Common myeloid progenitor, CD34-positive (primary cell): Measurements from ENCODE around the gene GAREM1.
"Not testable (repeated sequence)": the region's sequence is repeated elsewhere in the genome, so short reads cannot be mapped to it uniquely, and the experiment has no call there.

ENCODE experiments used
- CTCF ChIA-PET: fragments of 350-600 bp; sonication (Branson Sonifier 250); formaldehyde crosslinking; loops from one replicate; lab custom pipeline; 2021; ENCODE audit warnings: antibody characterized with exemption; lab: Charles Lee
- POLR2A ChIA-PET: fragments of 350-600 bp; sonication (Branson Sonifier 250); formaldehyde crosslinking; loops from one replicate; lab custom pipeline; 2021; ENCODE audit warnings: antibody characterized with exemption; lab: Charles Lee
- DNase-seq, 3 donors: peaks; one replicate each; pipeline versions ENCODE4 v3.0.0 to v3.0.0-alpha.2; 2013
- H3K27ac ChIP-seq, 2 experiments: 1 replicate in 1 of 2; 2 replicates in 1 of 2; pipeline ENCODE4 v1.7.0; 2013; ENCODE audit warnings: inconsistent platforms in 2 of 2, low read length in 2 of 2, mild to moderate bottlenecking in 2 of 2, low read depth in 1 of 2, moderate library complexity in 1 of 2; ENCODE audit not compliant: severe bottlenecking in 2 of 2, insufficient read depth in 1 of 2, poor library complexity in 1 of 2
- H3K27me3 ChIP-seq, 5 experiments: replicated peaks in 2 of 5; 1 replicate in 3 of 5; 2 replicates in 2 of 5; pipeline versions ENCODE4 v1.6.1 to v1.7.0; 2013; ENCODE audit warnings: low read length in 4 of 5, mild to moderate bottlenecking in 2 of 5, moderate library complexity in 2 of 5, inconsistent platforms in 1 of 5; ENCODE audit not compliant: insufficient read depth in 5 of 5, control insufficient read depth in 4 of 5
- H3K36me3 ChIP-seq, 4 experiments: 1 replicate in 2 of 4; 2 replicates in 2 of 4; pipeline versions ENCODE4 v1.6.1 to v1.7.0; 2013; ENCODE audit warnings: low read length in 3 of 4, control low read depth in 1 of 4, mild to moderate bottlenecking in 1 of 4; ENCODE audit not compliant: control insufficient read depth in 4 of 4, insufficient read depth in 4 of 4
- H3K4me1 ChIP-seq, 4 experiments: 1 replicate in 3 of 4; 2 replicates in 1 of 4; pipeline versions ENCODE4 v1.6.1 to v1.7.1; 2013; ENCODE audit warnings: low read length in 3 of 4, mild to moderate bottlenecking in 3 of 4, control low read depth in 1 of 4, inconsistent platforms in 1 of 4, moderate library complexity in 1 of 4; ENCODE audit not compliant: control insufficient read depth in 4 of 4, insufficient read depth in 4 of 4; ENCODE audit errors: control extremely low read depth in 1 of 4
- H3K4me3 ChIP-seq, 7 experiments: 1 replicate in 4 of 7; 2 replicates in 3 of 7; pipeline versions ENCODE4 v1.5.1 to v1.7.0; 2013; ENCODE audit warnings: mild to moderate bottlenecking in 7 of 7, low read length in 6 of 7, moderate library complexity in 6 of 7, inconsistent platforms in 2 of 7, low read depth in 2 of 7, control low read depth in 1 of 7; ENCODE audit not compliant: insufficient read depth in 4 of 7, control insufficient read depth in 1 of 7; ENCODE audit errors: extremely low read depth in 1 of 7
- H3K9me3 ChIP-seq, 5 experiments: 1 replicate in 4 of 5; 2 replicates in 1 of 5; pipeline versions ENCODE4 v1.6.1 to v1.7.1; 2013; ENCODE audit warnings: low read length in 4 of 5, mild to moderate bottlenecking in 2 of 5, inconsistent platforms in 1 of 5, low read depth in 1 of 5, moderate library complexity in 1 of 5; ENCODE audit not compliant: control insufficient read depth in 4 of 5, insufficient read depth in 2 of 5; ENCODE audit errors: control extremely low read depth in 1 of 5
- whole genome bisulfite sequencing: methylation state at CpG from one replicate; pipeline ENCODE4 v1.1.5; 2013; ENCODE audit not compliant: insufficient coverage; 5-methylcytosine and 5-hydroxymethylcytosine counted together

Gene GAREM1

DNA sequence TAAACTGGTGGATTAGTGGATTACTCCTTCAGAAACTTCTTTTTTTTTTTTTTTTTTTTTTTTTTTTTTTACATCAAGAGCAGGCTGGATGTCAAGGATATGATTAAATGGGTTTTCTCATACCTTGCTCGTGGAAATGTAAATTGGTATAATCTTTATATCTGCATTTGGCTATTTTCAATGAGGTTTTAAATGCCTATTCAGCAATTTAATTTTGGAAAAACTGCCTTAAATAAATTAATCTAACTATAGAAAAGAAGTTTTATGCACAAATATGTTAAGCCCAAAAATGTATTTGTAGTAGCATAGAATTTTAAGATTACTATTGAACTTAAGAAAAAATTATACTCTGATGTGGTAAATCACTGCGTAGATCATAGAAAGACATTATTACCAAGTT, 11.4 kb upstream of the GAREM1 start:
- WGBS = no CpG with 5 or more reads among the region's 2 CpGs
- POLR2A ChIA-PET = no interaction called here
- no peak for DNase-seq
- no peaks in the 10 kb centered on the region for H3K36me3 ChIP-seq
- no peak overlapping the region for H3K4me3 ChIP-seq
- no peaks in the 10 kb centered on the region for H3K4me1 ChIP-seq
- peaks cover 0 to 9% (median 4%) of the 10 kb centered on the region in 5 experiments for H3K27me3 ChIP-seq
- CTCF ChIA-PET = no interaction called here
- no peaks in the 10 kb centered on the region for H3K9me3 ChIP-seq
- H3K27ac ChIP-seq = no peak overlapping the region

DNA sequence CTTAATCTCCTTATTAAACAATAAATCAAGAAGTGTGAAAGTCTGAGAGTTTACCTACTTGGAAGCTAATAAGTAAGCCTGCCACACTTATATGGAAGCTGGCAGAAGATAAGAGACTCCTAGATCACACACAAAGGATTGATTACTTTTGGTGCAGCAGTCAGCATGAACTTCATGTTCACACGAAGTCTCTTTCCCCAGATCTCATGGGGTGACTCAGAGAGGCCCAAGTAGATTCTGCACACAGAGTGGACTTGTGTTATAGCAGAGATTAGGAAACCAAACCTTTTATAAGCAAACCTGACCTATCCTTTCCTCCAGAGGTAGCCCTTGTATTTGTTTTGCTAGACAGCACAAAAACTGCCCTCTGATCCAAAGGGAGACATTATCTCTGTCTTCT, 9.9 kb upstream of the GAREM1 start:
- H3K36me3 ChIP-seq = no peaks in the 10 kb centered on the region
- no peak overlapping the region for H3K27ac ChIP-seq
- H3K4me1 ChIP-seq = no peaks in the 10 kb centered on the region
- H3K4me3 ChIP-seq = no peak overlapping the region
- no CpG with 5 or more reads among the region's 1 CpG for WGBS
- no peak for DNase-seq
- no peaks in the 10 kb centered on the region for H3K9me3 ChIP-seq
- POLR2A ChIA-PET = no interaction called here
- peaks cover 0 to 16% (median 9%) of the 10 kb centered on the region in 5 experiments for H3K27me3 ChIP-seq
- CTCF ChIA-PET = no interaction called here

DNA sequence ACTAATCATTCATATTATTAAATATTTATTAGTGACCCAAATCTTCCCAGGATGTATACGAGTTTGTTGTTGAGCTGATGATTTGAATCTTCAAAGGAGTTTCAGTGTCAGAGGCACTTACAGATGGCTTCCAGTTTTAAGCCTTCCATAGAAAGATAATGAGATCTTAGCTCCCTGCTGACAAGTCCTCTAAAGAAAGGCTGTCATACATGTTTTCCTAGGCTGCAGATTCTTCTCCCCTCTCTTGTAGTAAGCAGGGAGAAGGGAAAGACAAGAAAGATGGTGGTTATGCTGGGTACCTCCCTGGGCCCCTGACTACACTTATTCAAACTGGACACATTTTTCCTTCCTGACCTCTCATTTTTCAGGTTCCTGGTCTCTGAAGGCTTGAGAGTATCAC, 8.1 kb upstream of the GAREM1 start:
- H3K4me3 ChIP-seq = no peak overlapping the region
- H3K9me3 ChIP-seq = no peaks in the 10 kb centered on the region
- CTCF ChIA-PET = interaction anchor here (1.1 kb wide), 1 partner anchor 207 kb away, joined by 3 read pairs; no protein-coding TSS in a partner anchor
- POLR2A ChIA-PET = no interaction called here
- H3K27me3 ChIP-seq = peaks cover 3 to 24% (median 11%) of the 10 kb centered on the region in 5 experiments
- 80% methylated on average over 1 of the region's 1 CpG for WGBS
- DNase-seq = no peak
- H3K4me1 ChIP-seq = no peaks in the 10 kb centered on the region
- no peak overlapping the region for H3K27ac ChIP-seq
- no peaks in the 10 kb centered on the region for H3K36me3 ChIP-seq

DNA sequence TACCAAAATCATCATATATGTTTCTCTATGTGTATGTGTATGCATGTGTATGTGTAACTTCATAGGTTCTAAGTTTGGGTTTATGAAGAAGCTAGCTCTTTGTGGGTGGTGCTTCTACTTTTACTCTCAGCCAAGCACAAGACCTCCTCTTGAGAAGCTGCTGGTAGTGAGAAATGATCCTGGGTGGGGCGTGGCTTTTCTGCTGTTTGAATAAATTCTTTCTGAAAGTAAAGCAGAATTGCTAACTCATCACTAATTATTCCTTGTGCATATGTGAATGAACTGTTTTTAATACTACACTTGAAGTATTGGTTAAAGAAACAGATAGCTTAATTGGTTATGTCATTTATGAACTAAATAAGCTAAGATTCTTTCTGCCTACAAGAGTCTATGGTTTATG, 7.6 kb upstream of the GAREM1 start:
- DNase-seq = no peak
- ChIA-PET POLR2A (no interaction called here), CTCF (interaction anchor here (0.9 to 1.1 kb wide), 2 partner anchors 68 to 206 kb away, joined by 3 read pairs; no protein-coding TSS in a partner anchor)
- H3K36me3 ChIP-seq = no peaks in the 10 kb centered on the region
- peaks cover 5 to 24% (median 13%) of the 10 kb centered on the region in 5 experiments for H3K27me3 ChIP-seq
- no CpG with 5 or more reads among the region's 1 CpG for WGBS
- H3K4me3 ChIP-seq = no peak overlapping the region
- H3K27ac ChIP-seq = no peak overlapping the region
- no peaks in the 10 kb centered on the region for H3K4me1 ChIP-seq
- H3K9me3 ChIP-seq = no peaks in the 10 kb centered on the region

- 92% methylated on average over 2 of the region's 2 CpGs for WGBS
- peaks cover 3 to 7% (median 5%) of the 10 kb centered on the region in 4 experiments for H3K4me1 ChIP-seq
- no peaks in the 10 kb centered on the region for H3K9me3 ChIP-seq
- H3K4me3 ChIP-seq = no peak overlapping the region
- POLR2A ChIA-PET = no interaction called here
- peaks cover 11 to 42% (median 18%) of the 10 kb centered on the region in 5 experiments for H3K27me3 ChIP-seq
- H3K36me3 ChIP-seq = no peaks in the 10 kb centered on the region
- no peak for DNase-seq
- CTCF ChIA-PET = no interaction called here
- H3K27ac ChIP-seq = no peak overlapping the region
Observed at GRCh38 chr18:32476106-32476505, 5.4 kb upstream of the GAREM1 start.

GRCh38 chr18:32475069-32475468, 4.4 kb upstream of the GAREM1 start:
- Histone ChIP-seq H3K27me3 (peaks cover 11 to 43% (median 19%) of the 10 kb centered on the region in 5 experiments), H3K4me1 (peaks cover 3 to 10% (median 10%) of the 10 kb centered on the region in 4 experiments)
- H3K36me3 ChIP-seq, DNase-seq, POLR2A ChIA-PET, H3K27ac ChIP-seq, H3K4me3 ChIP-seq, H3K9me3 ChIP-seq: not testable (repeated sequence)
- 99% methylated on average over 11 of the region's 12 CpGs for WGBS
- CTCF ChIA-PET = interaction anchor here (1.3 to 2.8 kb wide), 2 partner anchors 186 to 203 kb away, joined by 3 to 7 read pairs; no protein-coding TSS in a partner anchor

GRCh38 chr18:32473325-32473724, 2.6 kb upstream of the GAREM1 start:
- DNase-seq = no peak
- Histone ChIP-seq H3K9me3 (no peaks in the 10 kb centered on the region), H3K27me3 (peaks cover 20 to 60% (median 33%) of the 10 kb centered on the region in 5 experiments), H3K4me1 (peaks cover 10 to 27% (median 19%) of the 10 kb centered on the region in 4 experiments), H3K27ac (no peak overlapping the region), H3K4me3 (no peak overlapping the region), H3K36me3 (no peaks in the 10 kb centered on the region)
- ChIA-PET POLR2A (interaction anchor here (0.8 kb wide), 1 partner anchor 35 kb away, joined by 3 read pairs; no protein-coding TSS in a partner anchor), CTCF (interaction anchor here (1.0 to 2.8 kb wide), 4 partner anchors 78 to 315 kb away, joined by 3 to 7 read pairs (median 4); no protein-coding TSS in a partner anchor)
